ENCODE measurements around the gene GNL1.

GNL1 gene

DNA sequence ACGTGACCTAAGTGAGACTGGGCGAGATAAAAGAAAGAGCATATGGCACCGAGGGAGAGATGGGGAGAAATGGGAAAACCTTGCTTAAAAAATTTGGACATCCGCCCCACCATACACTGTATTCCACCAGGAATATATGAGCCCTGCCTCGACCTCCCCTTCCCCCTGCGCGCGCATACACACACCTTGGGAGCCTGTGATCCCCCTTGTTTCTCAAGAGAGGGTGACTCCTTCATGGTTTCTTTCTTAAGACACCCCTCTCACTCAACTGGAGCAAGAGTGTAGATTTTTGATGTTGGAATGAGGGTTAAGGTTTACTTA lies 15.4 kb upstream of the GNL1 start:
- no peak for DNase-seq (ENCODE audit: low spot score)
- TF ChIP-seq, protein P1, sequence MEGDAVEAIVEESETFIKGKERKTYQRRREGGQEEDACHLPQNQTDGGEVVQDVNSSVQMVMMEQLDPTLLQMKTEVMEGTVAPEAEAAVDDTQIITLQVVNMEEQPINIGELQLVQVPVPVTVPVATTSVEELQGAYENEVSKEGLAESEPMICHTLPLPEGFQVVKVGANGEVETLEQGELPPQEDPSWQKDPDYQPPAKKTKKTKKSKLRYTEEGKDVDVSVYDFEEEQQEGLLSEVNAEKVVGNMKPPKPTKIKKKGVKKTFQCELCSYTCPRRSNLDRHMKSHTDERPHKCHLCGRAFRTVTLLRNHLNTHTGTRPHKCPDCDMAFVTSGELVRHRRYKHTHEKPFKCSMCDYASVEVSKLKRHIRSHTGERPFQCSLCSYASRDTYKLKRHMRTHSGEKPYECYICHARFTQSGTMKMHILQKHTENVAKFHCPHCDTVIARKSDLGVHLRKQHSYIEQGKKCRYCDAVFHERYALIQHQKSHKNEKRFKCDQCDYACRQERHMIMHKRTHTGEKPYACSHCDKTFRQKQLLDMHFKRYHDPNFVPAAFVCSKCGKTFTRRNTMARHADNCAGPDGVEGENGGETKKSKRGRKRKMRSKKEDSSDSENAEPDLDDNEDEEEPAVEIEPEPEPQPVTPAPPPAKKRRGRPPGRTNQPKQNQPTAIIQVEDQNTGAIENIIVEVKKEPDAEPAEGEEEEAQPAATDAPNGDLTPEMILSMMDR (IDR thresholded peaks at IDR 0.05; ENCODE audit: borderline replicate concordance, control extremely low read depth, extremely low read depth, insufficient read depth, missing control alignments) = no peak
- in situ Hi-C loops (cut with MboI; ENCODE audit: low sequenced_read_pairs, unreplicated experiment) = no loop called here

DNA sequence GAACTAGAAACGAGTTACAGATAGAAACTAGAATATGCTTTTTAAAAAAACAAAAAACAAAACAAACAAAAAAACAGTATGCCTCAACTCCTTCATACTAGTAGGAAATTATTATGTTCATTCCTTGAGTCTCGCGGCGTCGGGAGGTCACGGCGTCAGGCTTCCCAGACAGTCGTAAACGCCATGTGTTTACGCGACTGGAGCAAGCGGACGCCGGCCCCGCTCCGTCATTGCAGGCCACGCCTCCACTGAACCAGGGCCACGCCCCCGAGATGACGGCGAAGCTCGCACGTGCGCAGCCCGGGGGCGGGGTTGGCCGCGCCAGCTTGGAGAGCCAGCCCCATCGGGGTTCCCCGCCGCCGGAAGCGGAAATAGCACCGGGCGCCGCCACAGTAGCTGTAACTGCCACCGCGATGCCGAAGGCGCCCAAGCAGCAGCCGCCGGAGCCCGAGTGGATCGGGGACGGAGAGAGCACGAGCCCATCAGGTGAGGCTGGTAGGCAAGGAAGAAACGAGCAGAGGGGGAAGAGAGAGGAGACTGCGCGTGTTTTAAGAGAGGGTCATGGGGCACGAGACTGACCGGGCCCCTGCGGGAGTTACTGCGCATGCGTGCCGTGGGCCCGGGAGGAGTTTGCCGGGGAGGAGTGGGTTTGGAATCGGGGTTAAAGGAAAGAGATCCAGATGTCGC lies 14.9 kb upstream of the GNL1 start, which contains the start of gene ABCF1:
TSS of gene ABCF1 (plus strand) at position 368 of the 687 bp plus-strand sequence. CDS start at position 414, 46 bp downstream.
- TF ChIP-seq, protein P1 (IDR thresholded peaks at IDR 0.05; ENCODE audit: borderline replicate concordance, control extremely low read depth, extremely low read depth, insufficient read depth, missing control alignments) = no peak
- in situ Hi-C loops (cut with MboI; ENCODE audit: low sequenced_read_pairs, unreplicated experiment) = no loop called here
- DNase-seq (ENCODE audit: low spot score) = peak; percentile 99

DNA sequence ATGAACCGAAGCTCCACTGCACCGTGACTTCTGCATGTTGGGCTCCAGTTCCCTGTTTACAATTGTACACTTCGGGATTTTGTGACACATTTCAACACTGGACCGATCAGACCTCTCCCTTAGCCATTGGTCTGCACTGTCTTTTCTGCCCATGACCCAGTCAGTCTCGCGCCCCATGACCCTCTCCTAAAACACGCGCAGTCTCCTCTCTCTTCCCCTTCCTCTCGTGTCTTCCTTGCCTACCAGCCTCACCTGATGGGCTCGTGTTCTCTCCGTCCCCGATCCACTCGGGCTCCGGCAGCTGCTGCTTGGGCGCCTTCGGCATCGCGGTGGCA lies 14.4 kb upstream of the GNL1 start:
- in situ Hi-C loops (cut with MboI; ENCODE audit: low sequenced_read_pairs, unreplicated experiment) = no loop called here
- DNase-seq (ENCODE audit: low spot score) = no peak
- TF ChIP-seq, protein P1 (IDR thresholded peaks at IDR 0.05; ENCODE audit: borderline replicate concordance, control extremely low read depth, extremely low read depth, insufficient read depth, missing control alignments) = no peak

GRCh38 chr6:30570263-30570662 lies 14.0 kb upstream of the GNL1 start:
- in situ Hi-C loops (cut with MboI; ENCODE audit: low sequenced_read_pairs, unreplicated experiment) = no loop called here
- TF ChIP-seq, protein P1 (IDR thresholded peaks at IDR 0.05; ENCODE audit: borderline replicate concordance, control extremely low read depth, extremely low read depth, insufficient read depth, missing control alignments) = no peak
- no peak for DNase-seq (ENCODE audit: low spot score)

GRCh38 chr6:30568245-30568644 lies 12.0 kb upstream of the GNL1 start:
- TF ChIP-seq, protein P1 (IDR thresholded peaks at IDR 0.05; ENCODE audit: borderline replicate concordance, control extremely low read depth, extremely low read depth, insufficient read depth, missing control alignments) = no peak
- in situ Hi-C loops (cut with MboI; ENCODE audit: low sequenced_read_pairs, unreplicated experiment) = no loop called here

GRCh38 chr6:30565772-30566171 lies 9.5 kb upstream of the GNL1 start:
- TF ChIP-seq, protein P1 (IDR thresholded peaks at IDR 0.05; ENCODE audit: borderline replicate concordance, control extremely low read depth, extremely low read depth, insufficient read depth, missing control alignments) = no peak
- DNase-seq (ENCODE audit: low spot score) = no peak
- in situ Hi-C loops (cut with MboI; ENCODE audit: low sequenced_read_pairs, unreplicated experiment) = no loop called here

More at GRCh38 chr6:30568245-30568644, 12.0 kb upstream of the GNL1 start:
- DNase-seq (ENCODE audit: low spot score) = no peak

All from GM13976 (cell line).